Stimulated activated CD4-positive, alpha-beta T cell treated with anti-CD3 and anti-CD28 coated beads, Interleukin-1b, Interleukin-23, amount 100 ng/mL, for 1 hour (primary cell): ENCODE measurements around the gene DSTN.

Experiments
- DNase-seq, 2 donors: peaks; one replicate each; pipeline ENCODE4 v3.0.0-alpha.2; 2020; ENCODE audit warnings: low read depth in 2 of 2

Gene DSTN

DNA sequence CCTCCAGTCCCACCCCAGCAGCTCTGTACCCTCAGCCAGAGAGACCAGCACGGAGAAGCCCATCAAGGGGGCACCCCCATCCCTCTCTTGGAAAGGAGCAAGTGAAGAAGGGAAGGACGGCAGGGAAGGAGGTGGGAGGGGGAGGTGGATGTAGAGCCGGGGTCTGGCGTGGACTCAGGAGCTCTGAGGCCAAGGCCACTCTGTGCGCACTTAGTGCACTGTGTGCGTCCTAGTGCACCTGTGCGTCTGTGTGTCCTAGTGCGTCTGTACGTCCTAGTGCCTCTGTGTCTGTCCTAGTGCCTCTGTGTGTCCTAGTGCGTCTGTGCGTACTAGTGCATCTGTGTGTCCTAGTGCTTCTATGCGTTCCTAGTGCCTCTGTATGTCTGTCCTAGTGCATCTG lies 54.2 kb downstream of the DSTN start:
- DNase-seq = no peak

GRCh38 chr20:17624551-17625245 lies 54.8 kb downstream of the DSTN start:
- no peak for DNase-seq

DNA sequence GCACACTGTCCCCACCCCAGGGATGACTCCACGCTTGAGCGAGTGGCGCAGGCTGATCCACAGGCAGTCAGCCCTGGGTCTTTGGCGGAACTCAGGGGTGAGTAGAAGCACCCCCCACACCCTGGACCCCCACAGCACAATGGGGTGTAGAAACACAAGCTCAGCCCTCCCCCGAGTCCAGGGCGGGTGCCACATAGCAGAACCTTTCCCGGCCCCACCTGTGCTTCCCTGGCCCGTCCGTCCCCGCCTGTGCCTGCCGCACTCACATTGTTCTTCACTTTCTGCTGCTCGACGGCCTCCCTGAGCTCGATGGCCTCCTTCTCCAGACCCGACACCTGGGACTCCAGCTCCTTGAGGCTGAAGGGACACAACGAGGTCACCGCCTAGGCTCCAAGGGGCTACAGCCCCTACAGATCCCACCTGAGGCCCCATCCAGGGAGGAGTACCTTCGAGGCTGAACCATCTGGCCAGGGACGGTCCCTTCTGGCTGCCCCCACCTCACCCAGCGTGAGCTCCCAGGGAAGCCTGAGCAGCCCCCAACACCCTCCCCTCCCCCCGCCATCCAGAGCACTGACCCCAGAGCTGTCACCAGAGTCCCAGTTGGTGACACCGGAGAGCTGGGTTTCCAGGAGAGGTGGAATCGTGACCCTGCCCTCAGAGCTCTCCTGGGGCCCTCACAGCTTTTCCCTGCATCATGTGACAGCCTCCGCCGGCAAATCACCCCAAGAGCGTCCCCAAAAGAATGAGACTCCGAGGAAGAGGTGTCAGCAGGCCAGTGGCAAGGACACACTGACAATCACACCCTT lies 55.6 kb downstream of the DSTN start:
- no peak for DNase-seq

- DNase-seq = no peak
Measured at GRCh38 chr20:17626217-17627007, 56.5 kb downstream of the DSTN start.

GRCh38 chr20:17627101-17627955 lies 57.5 kb downstream of the DSTN start:
- DNase-seq = no peak

- DNase-seq = no peak
Measured at GRCh38 chr20:17628101-17628841, 58.4 kb downstream of the DSTN start.

GRCh38 chr20:17629025-17629424 lies 59.1 kb downstream of the DSTN start:
- no peak for DNase-seq

DNA sequence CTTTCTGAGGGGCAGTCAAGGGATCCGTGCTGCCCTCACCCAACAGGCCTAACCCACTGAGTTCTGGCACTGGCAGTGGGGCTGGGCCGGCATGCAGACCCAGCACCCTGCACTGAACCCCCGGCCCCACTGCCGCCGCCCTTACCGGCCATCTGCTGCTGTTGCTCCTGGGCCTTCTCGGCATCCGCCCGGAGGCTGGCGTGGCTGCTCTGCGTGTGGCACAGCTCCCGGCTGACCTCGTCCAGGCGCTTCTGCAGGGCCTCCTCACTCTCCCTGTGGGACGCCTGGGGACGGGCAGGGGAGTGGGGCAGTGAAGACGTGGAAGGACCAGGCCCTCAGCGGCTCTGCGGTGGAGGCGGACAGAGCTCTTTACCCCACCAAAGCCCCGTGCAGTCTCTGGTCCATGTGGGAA lies 59.8 kb downstream of the DSTN start:
- DNase-seq = no peak

GRCh38 chr20:17630151-17630805 lies 60.4 kb downstream of the DSTN start:
- no peak for DNase-seq

DNA sequence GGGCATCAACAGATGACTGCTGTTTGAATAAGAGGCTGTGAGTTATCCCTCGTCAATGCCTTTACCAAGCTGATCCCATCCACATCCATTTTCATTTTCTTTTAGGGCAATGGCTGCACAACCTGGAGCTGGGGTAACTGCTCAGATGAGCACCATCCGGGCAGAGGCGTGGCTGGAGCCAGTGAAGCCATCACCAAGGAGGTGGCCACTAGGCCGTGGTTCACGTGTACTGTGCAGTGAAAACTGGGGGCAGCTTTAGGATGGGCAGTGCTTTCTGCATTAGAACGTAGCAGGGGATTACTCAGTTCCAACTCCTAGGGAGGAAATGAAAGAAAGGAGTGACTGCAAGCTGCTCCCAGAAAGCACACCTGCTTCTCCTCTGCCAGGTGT lies 60.9 kb downstream of the DSTN start:
- DNase-seq = no peak

- no peak for DNase-seq
Measured at GRCh38 chr20:17631576-17632319, 61.9 kb downstream of the DSTN start.

- DNase-seq = no peak
Measured at GRCh38 chr20:17633221-17633849, 63.5 kb downstream of the DSTN start.

GRCh38 chr20:17633850-17634500 lies 64.1 kb downstream of the DSTN start:
- DNase-seq = no peak

GRCh38 chr20:17634661-17635331 lies 64.9 kb downstream of the DSTN start:
- DNase-seq = no peak

DNA sequence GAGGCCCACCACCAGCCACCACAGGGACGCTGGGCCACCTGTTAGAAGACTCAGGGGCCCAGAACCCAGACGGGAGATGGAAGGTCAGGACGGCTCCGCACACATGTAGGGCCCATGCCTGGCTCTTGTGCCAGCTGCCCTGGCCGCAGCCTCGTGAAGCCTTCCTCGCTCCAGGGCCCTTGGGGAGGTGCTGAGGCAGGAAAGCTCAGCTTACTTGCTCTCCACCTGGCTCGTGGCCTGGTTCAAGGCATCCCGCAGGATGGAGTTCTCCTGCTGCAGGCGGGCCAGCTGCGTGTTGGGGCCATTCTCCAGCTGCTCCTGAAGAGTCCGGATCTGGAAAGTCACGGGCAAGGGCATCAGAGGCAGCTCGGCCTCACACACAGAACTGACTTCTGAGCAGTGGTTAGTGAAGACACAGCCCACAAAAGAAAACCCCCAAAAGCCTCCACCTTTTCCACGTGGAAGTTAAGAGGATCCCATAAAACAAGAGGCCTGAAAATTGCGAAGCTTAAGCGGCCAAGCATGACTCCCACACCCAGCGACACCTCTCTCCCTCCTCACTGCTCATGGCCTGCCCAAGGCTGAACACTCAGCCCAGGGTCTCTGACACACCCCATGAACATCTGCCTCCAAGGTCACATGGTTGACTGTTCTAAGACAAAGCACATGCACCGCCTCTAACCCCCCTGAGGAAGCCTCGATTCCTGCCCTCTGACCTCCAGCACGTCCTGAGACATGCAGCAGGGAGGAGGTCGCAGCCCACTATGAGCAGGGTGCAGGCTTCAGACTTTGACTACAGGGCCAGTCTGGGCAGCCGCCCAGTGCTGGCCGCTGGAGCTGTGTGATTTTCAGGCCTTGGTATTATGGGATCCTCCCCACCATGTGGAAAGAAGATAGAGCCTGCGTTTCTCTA lies 65.7 kb downstream of the DSTN start:
- DNase-seq = no peak

GRCh38 chr20:17636523-17637412 lies 66.9 kb downstream of the DSTN start:
- no peak for DNase-seq
